ENCODE data around the gene XPC.

Gene XPC

DNA sequence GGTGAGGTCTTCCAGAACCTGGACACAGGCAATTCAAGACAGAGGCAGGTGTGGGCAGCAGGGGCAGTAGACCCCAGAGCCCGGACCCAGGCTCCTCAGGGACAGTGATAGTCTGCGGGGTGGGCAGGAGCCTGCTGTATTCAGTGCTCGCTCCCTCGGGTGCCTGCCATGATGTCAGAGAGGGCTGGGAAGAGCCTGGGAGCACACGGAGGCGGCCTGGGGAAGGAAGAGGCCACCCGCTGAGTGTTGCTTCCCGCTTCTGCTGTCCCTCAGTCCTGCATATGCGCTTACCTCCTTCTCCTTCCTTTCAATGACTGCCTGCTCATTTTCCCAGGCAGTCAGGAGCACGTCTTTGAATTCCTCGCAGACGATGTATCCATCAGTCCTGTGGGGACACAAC is 30.8 kb downstream of the XPC start:
- no peak for DNase-seq (ENCODE audit: low read depth, low spot score)

GRCh38 chr3:14147066-14147435 is 31.4 kb downstream of the XPC start:
- DNase-seq (ENCODE audit: low read depth, low spot score): no peak

- DNase-seq (ENCODE audit: low read depth, low spot score): no peak
These were observed 31.9 kb downstream of the XPC start for GRCh38 chr3:14146381-14147065.

- DNase-seq (ENCODE audit: low read depth, low spot score): no peak
These were observed 32.6 kb downstream of the XPC start for GRCh38 chr3:14145670-14146380.

GRCh38 chr3:14145236-14145635 is 33.2 kb downstream of the XPC start:
- no peak for DNase-seq (ENCODE audit: low read depth, low spot score)

DNA sequence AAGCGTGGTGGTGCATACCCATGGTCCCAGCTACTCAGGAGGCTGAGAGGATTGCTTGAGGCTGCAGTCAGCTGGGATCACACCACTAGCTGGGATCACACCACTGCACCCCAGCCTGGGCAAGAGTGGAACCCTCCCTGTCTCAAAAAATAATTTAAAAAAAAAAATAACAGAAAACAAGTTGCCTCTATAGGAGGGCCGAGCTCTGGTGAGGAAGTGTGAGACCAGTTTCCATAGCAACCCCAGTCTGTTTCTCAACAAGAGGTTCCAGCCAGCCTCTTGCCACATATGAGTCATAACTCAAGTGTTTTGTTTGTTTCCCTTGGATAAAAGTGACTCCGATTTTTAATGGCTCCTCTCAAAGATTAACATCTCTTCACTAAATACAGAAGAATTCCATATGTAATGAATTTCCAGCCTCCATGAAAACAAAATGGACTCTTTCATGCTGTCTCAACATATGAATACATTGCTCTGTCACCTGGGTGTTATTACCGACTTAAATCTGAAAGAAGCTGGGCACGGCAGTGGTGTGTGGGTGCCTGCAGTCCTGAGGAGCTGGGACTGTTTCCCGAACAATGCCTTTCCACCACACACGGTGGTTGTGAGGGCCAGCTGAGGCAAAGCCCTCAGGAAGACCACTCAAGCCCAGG is 33.9 kb downstream of the XPC start:
- DNase-seq (ENCODE audit: low read depth, low spot score): no peak

GRCh38 chr3:14143271-14144225 is 34.9 kb downstream of the XPC start:
- no peak for DNase-seq (ENCODE audit: low read depth, low spot score)

DNA sequence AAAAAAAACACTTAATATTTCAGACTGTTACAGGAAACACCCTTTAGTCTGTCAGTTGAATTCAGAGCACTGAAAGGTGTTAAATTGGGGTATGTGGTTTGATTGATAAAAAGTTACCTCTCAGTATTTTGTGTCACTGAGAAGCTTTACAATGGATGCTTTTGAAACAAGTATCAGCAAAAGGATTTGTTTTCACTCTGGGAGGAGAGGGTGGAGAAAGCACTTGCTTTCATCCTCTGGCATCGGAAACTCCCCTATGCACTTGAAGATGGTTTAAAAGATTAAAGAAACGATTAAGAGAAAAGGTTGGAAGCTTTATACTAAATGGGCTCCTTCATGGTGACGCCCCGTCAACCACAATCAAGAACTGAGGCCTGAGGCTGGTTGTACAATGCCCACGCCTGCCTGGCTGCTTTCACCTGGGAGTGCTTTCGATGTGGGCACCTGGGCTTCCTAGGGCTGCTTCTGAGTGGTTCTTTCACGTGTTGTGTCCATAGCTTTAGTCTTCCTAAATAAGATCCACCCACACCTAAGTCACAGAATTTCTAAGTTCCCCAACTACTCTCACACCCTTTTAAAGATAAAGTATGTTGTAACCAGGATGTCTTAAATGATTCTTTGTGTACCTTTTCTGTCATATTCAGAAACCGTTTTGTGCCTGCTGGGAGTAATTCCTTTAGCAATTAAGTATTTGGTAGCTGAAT is 35.7 kb downstream of the XPC start:
- DNase-seq (ENCODE audit: low read depth, low spot score): no peak

- no peak for DNase-seq (ENCODE audit: low read depth, low spot score)
These were observed 36.6 kb downstream of the XPC start for GRCh38 chr3:14141602-14142341.

- no peak for DNase-seq (ENCODE audit: low read depth, low spot score)
These were observed 37.3 kb downstream of the XPC start for GRCh38 chr3:14141144-14141543.

DNA sequence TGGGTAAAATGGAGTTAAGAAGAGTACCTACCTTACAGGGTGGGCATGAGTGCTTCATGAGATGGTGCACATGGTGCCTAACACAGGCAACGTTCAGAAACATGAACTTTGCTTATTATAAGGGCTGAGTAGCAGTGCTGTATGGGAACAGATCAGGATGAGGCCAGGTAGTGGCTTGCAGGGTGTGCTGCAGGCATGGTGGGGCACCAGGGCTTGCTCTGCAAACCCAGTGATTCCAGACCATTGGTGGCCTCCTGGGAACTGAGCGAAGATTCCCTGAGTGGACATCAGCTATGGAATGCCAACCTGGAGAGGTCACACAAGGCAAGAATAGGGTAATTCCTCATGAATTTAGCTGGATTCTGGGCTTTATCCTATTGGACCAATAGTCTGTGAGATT is 37.7 kb downstream of the XPC start:
- DNase-seq (ENCODE audit: low read depth, low spot score): no peak

- DNase-seq (ENCODE audit: low read depth, low spot score): no peak
These were observed 38.6 kb downstream of the XPC start for GRCh38 chr3:14139771-14140170.

- DNase-seq (ENCODE audit: low read depth, low spot score): no peak
These were observed 39.3 kb downstream of the XPC start for GRCh38 chr3:14138878-14139655.

DNA sequence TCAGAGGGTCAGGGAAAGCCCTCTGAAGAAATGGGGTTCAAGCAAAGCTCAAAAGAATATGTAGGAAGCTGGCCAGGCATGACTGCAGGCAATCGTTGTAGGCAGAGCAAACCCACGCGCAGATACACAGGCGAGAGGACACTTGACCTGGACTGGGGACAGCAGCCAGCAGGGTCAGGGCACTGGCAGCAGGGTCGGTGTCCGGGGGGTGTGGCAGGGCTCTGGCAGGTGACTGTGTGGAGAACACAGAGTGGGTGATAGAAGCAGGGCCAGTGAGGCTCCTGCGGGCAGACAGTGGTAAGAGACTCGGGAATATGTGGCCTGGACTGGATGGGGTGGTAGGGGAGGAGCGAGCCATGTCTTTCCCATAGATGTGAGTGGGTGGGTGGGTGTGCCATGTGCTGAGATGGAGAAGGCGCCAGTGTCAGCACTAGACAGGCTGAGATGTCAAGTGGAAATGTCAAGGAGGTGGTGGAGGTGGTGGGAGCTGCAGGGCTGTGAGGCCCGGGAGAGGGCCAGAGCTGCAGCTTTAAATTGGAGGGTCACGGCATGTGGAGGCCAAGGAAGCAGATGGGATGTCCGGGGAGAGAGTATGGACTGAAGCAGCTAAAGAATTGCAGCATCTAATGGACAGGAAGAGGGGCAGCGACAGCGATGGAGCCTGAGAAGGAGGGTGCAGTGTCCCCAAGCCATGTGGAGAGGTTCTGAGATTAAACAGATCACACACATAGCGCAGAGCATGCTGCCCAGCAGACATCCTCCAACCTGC is 40.1 kb downstream of the XPC start:
- DNase-seq (ENCODE audit: low read depth, low spot score): no peak

- DNase-seq (ENCODE audit: low read depth, low spot score): no peak
These were observed 41.0 kb downstream of the XPC start for GRCh38 chr3:14137445-14137844.

DNA sequence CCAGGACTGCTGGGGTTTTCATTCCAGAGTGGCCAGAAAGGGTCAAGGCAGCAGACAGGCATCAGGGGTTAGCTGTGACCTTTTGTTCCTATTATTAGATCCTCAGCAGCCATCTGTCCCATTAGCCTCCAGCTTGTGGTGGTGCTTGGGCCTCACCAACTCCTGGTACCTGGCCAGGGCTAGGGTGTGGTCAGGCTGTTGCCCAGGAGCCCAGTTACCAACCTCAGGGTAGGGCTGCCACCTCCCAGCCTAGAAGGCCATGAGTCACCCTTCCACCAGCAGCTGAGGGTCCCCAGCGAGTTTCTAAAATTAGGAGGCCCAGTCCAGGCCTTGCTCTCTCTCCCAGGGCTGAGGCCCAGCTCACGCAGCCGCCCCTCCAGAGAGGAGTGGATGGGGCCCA is 41.4 kb downstream of the XPC start:
- DNase-seq (ENCODE audit: low read depth, low spot score): no peak

DNA sequence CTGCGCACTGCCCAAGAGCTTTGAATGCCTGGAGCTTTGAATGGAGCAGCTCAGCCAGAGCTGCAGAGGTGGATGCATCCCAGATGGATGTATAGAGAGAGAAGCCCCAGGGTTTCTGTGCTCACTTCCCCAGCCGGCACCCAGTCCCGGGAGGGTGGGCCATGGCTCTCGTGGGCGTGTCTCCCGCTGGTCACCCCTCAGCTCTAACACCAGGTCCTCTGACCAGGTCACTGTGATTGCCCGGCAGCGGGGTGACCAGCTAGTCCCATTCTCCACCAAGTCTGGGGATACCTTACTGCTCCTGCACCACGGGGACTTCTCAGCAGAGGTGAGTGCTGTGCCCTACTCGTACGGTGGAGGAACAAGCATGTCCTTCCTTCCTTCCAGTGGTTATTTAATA is 42.8 kb downstream of the XPC start:
- DNase-seq (ENCODE audit: low read depth, low spot score): no peak

- no peak for DNase-seq (ENCODE audit: low read depth, low spot score)
These were observed 44.1 kb downstream of the XPC start for GRCh38 chr3:14134291-14134690.

- no peak for DNase-seq (ENCODE audit: low read depth, low spot score)
These were observed 44.5 kb downstream of the XPC start for GRCh38 chr3:14133876-14134275.

Data from activated naive CD8-positive, alpha-beta T cell treated with anti-CD3 and anti-CD28 coated beads, Interleukin-2, amount 50 U/mL, for 16 hours (primary cell).